ENCODE measurements around the gene TSPAN5. TPM values are rescaled to one million over a fixed set of nuclear protein-coding genes. Genes with fewer than 3 reads are reported as not detected.

Gene TSPAN5
- total RNA-seq, 2 experiments from 2014 or later = 1.8 to 2.8 TPM

DNA sequence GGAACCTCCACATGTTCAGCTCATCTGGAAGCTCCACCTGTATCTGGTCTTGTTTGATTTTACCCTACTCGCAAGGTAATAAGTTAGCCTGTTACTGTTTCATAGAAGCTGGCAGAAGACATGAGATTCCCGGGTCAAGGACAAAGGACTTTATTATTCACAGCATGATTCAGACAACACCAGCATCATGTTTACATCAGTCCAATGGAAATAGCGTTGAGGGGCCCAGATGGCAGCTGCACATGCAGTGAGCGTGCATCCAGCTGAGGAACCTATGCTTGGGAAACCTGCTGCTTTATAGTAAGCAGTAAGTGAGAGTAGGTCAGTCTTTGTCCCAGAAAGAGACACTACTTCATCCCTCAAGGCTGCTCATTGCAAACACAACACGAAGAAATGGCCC is 19.8 kb downstream of the TSPAN5 start:
- H3K27ac Mint-ChIP-seq = peak overlapping the region; percentile 93
- Histone ChIP-seq H3K36me3 (ENCODE audit: insufficient read depth, low read length) (no peaks in the 10 kb centered on the region), H3K27ac (ENCODE audit: low read depth in 1 of 2, low read length in 2 of 2) (no peak overlapping the region), H3K4me3 (ENCODE audit: low read length) (no peak overlapping the region), H3K9me3 (ENCODE audit: control insufficient read depth in 1 of 2, insufficient read depth in 1 of 2, low read length in 2 of 2) (no peaks in the 10 kb centered on the region), H3K4me1 (ENCODE audit: insufficient read depth, low read length) (peaks cover 24% of the 10 kb centered on the region), H3K27me3 (ENCODE audit: control insufficient read depth in 1 of 2, insufficient read depth in 2 of 2, low read length in 2 of 2) (no peaks in the 10 kb centered on the region)
- H3K36me3 Mint-ChIP-seq (ENCODE audit: low read depth) = no peaks in the 10 kb centered on the region
- no peak for DNase-seq
- intact Hi-C loops (cut with DNase I, micrococcal nuclease) = no loop called here
- H3K4me3 Mint-ChIP-seq = peak overlapping the region; percentile 86
- no peaks in the 10 kb centered on the region for H3K27me3 Mint-ChIP-seq
- H3K4me1 Mint-ChIP-seq (ENCODE audit: low read depth) = peaks cover 54% of the 10 kb centered on the region
- TF ChIP-seq, protein P1, sequence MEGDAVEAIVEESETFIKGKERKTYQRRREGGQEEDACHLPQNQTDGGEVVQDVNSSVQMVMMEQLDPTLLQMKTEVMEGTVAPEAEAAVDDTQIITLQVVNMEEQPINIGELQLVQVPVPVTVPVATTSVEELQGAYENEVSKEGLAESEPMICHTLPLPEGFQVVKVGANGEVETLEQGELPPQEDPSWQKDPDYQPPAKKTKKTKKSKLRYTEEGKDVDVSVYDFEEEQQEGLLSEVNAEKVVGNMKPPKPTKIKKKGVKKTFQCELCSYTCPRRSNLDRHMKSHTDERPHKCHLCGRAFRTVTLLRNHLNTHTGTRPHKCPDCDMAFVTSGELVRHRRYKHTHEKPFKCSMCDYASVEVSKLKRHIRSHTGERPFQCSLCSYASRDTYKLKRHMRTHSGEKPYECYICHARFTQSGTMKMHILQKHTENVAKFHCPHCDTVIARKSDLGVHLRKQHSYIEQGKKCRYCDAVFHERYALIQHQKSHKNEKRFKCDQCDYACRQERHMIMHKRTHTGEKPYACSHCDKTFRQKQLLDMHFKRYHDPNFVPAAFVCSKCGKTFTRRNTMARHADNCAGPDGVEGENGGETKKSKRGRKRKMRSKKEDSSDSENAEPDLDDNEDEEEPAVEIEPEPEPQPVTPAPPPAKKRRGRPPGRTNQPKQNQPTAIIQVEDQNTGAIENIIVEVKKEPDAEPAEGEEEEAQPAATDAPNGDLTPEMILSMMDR (IDR thresholded peaks at IDR 0.05) = no peak
- POLR2A ChIA-PET = interaction anchor here (0.8 to 1.9 kb wide), 2 partner anchors 9 to 19 kb away, joined by 4 to 15 read pairs; partner anchors contain the start of gene TSPAN5
- H3K9me3 Mint-ChIP-seq = no peaks in the 10 kb centered on the region
- CTCF ChIA-PET = interaction anchor here (1.9 kb wide), 1 partner anchor 20 kb away, joined by 4 read pairs; the partner anchor contains the start of gene TSPAN5
- ATAC-seq (ENCODE audit: poor library complexity) = no peak

DNA sequence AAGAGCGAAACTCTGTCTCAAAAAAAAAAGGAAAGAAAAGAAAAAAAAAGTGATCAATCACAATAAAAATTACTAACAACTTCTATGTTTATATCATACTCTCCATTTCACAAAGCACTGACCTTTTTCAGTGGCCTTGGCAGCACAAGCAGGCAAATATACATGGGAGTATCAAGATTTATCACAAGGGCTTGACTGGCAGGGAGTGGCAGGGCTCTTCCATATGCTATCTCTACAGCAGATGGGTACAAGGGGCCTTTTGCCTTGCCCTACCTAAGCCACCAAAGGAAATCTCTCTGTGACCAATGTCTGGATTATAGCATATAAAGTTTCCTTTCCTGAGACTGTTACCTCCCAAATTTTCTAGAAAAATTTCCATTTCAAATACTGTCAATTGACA is 24.4 kb downstream of the TSPAN5 start:
- TF ChIP-seq, protein P1 (IDR thresholded peaks at IDR 0.05) = no peak
- POLR2A ChIA-PET = no interaction called here
- Histone ChIP-seq H3K36me3 (ENCODE audit: insufficient read depth, low read length) (no peaks in the 10 kb centered on the region), H3K4me3 (ENCODE audit: low read length) (no peak overlapping the region), H3K27ac (ENCODE audit: low read depth in 1 of 2, low read length in 2 of 2) (no peak overlapping the region), H3K27me3 (ENCODE audit: control insufficient read depth in 1 of 2, insufficient read depth in 2 of 2, low read length in 2 of 2) (no peaks in the 10 kb centered on the region), H3K4me1 (ENCODE audit: insufficient read depth, low read length) (peaks cover 10% of the 10 kb centered on the region), H3K9me3 (ENCODE audit: control insufficient read depth in 1 of 2, insufficient read depth in 1 of 2, low read length in 2 of 2) (no peaks in the 10 kb centered on the region)
- H3K36me3 Mint-ChIP-seq (ENCODE audit: low read depth) = no peaks in the 10 kb centered on the region
- no peaks in the 10 kb centered on the region for H3K27me3 Mint-ChIP-seq
- DNase-seq = no peak
- H3K9me3 Mint-ChIP-seq = no peaks in the 10 kb centered on the region
- H3K4me1 Mint-ChIP-seq (ENCODE audit: low read depth) = peaks cover 44% of the 10 kb centered on the region
- no peak overlapping the region for H3K27ac Mint-ChIP-seq
- CTCF ChIA-PET = no interaction called here
- no peak overlapping the region for H3K4me3 Mint-ChIP-seq
- no peak for ATAC-seq (ENCODE audit: poor library complexity)
- intact Hi-C loops (cut with DNase I, micrococcal nuclease) = no loop called here

DNA sequence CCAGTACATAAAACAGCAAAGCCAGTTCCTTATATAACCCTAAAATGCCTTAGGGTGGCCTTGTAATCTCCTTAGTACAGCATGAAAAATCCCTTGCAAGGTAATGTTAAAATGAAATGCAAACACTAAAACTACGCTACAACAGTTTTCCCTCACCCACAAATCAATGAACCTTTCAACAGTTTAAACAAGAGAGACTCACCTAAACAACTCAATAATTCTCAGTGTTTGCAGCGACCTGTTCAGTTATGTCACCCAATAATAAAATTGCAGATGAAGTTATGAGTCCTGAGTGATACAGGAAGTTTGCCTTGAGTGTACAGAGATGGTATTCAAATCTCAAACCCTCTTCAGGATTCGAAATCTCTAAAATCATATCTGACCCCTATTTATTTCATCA is 25.3 kb downstream of the TSPAN5 start:
- POLR2A ChIA-PET = no interaction called here

More for the DNA sequence above, 25.3 kb downstream of the TSPAN5 start:
- Histone ChIP-seq H3K27me3 (ENCODE audit: control insufficient read depth in 1 of 2, insufficient read depth in 2 of 2, low read length in 2 of 2) (no peaks in the 10 kb centered on the region), H3K4me1 (ENCODE audit: insufficient read depth, low read length) (peaks cover 5% of the 10 kb centered on the region), H3K4me3 (ENCODE audit: low read length) (no peak overlapping the region), H3K36me3 (ENCODE audit: insufficient read depth, low read length) (no peaks in the 10 kb centered on the region), H3K9me3 (ENCODE audit: control insufficient read depth in 1 of 2, insufficient read depth in 1 of 2, low read length in 2 of 2) (no peaks in the 10 kb centered on the region), H3K27ac (ENCODE audit: low read depth in 1 of 2, low read length in 2 of 2) (no peak overlapping the region)
- DNase-seq = no peak
- H3K27me3 Mint-ChIP-seq = no peaks in the 10 kb centered on the region
- no peaks in the 10 kb centered on the region for H3K9me3 Mint-ChIP-seq
- no peak overlapping the region for H3K4me3 Mint-ChIP-seq
- CTCF ChIA-PET = no interaction called here
- TF ChIP-seq, protein P1 (IDR thresholded peaks at IDR 0.05) = no peak
- H3K4me1 Mint-ChIP-seq (ENCODE audit: low read depth) = peaks cover 41% of the 10 kb centered on the region
- H3K36me3 Mint-ChIP-seq (ENCODE audit: low read depth) = no peaks in the 10 kb centered on the region
- no peak for ATAC-seq (ENCODE audit: poor library complexity)
- no peak overlapping the region for H3K27ac Mint-ChIP-seq
- intact Hi-C loops (cut with DNase I, micrococcal nuclease) = no loop called here
